GM10266 (cell line): ENCODE data around the gene RPL5.

Experiments used
- DNase-seq: peaks from one replicate; pipeline ENCODE4 v3.0.0; 2012; ENCODE audit errors: extremely low spot score
- CTCF ChIP-seq: IDR thresholded peaks from 2 replicates; pipeline ENCODE4 v1.5.1; 2012; ENCODE audit warnings: mild to moderate bottlenecking, low read depth; ENCODE audit not compliant: control insufficient read depth, insufficient read depth; ENCODE audit errors: missing control alignments

Gene RPL5

GRCh38 chr1:92791487-92792066 lies 40.3 kb upstream of the RPL5 start:
- no peak for DNase-seq
- no peak for TF ChIP-seq CTCF

- no peak for DNase-seq
- no peak for TF ChIP-seq CTCF
These were observed 39.5 kb upstream of the RPL5 start for GRCh38 chr1:92792340-92792782.

- DNase-seq, result no peak
- no peak for TF ChIP-seq CTCF
These were observed 36.7 kb upstream of the RPL5 start for GRCh38 chr1:92795166-92795565.

- no peak for DNase-seq
- no peak for TF ChIP-seq CTCF
These were observed 34.5 kb upstream of the RPL5 start for GRCh38 chr1:92797297-92797696.

GRCh38 chr1:92797961-92798360 lies 33.9 kb upstream of the RPL5 start:
- DNase-seq, result no peak
- no peak for TF ChIP-seq CTCF

GRCh38 chr1:92803140-92803887 lies 28.5 kb upstream of the RPL5 start:
- TF ChIP-seq CTCF, result no peak
- DNase-seq, result no peak

- no peak for DNase-seq
- no peak for TF ChIP-seq CTCF
These were observed 27.1 kb upstream of the RPL5 start for GRCh38 chr1:92804721-92805201.
